Stimulated activated CD8-positive, alpha-beta memory T cell treated with anti-CD3 and anti-CD28 coated beads, Interleukin-7, amount 100 ng/mL, for 4 hours (primary cell): Measurements from ENCODE around the gene ZFP82.

Experiments
- DNase-seq, 2 donors: peaks; one replicate each; pipeline ENCODE4 v3.0.0-alpha.2; 2020; ENCODE audit warnings: low read depth in 2 of 2

ZFP82 gene

GRCh38 chr19:36373638-36374156, 44.7 kb downstream of the ZFP82 start:
- no peak for DNase-seq

DNA sequence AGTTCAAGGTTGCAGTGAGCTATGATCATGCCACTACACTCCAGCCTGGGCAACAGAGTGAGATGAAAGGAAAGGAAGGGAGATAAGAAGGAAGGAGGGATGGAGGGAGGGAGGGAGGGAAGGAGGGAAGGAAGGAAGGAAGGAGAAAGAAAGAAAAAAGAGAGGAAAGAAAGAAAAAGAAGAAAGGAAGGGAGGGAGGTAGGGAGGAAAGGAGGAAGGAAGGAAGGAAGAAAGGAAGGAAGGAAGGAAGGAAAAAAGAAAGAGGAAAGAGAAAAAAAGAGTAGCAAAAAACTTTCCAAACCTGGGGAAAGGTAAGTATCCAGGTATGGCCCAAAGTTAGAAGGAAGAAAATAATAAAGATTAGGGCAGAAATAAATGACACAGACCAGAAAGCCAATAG, 46.6 kb downstream of the ZFP82 start:
- no peak for DNase-seq

- DNase-seq = no peak
Measured at GRCh38 chr19:36363845-36364244, 54.6 kb downstream of the ZFP82 start.
